BLaER1 (cell line): ENCODE results near the gene FGF12.

Experiments
- H3K27ac ChIP-seq: shearing (Covaris generic); formaldehyde crosslinking; 2 replicates; pipeline ENCODE4 v1.8.1; 2022
- H3K27me3 ChIP-seq: shearing (Covaris generic); formaldehyde crosslinking; 2 replicates; pipeline ENCODE4 v1.8.1; 2022
- H3K36me3 ChIP-seq: shearing (Covaris generic); formaldehyde crosslinking; 2 replicates; pipeline ENCODE4 v1.8.1; 2022
- H3K4me1 ChIP-seq: shearing (Covaris generic); formaldehyde crosslinking; 2 replicates; pipeline ENCODE4 v1.8.1; 2022
- H3K4me2 ChIP-seq: shearing (Covaris generic); formaldehyde crosslinking; 2 replicates; pipeline ENCODE4 v1.8.1; 2022
- H3K4me3 ChIP-seq: shearing (Covaris generic); formaldehyde crosslinking; 2 replicates; pipeline ENCODE4 v1.8.1; 2022
- H3K9ac ChIP-seq: shearing (Covaris generic); formaldehyde crosslinking; 2 replicates; pipeline ENCODE4 v1.8.1; 2022
- H3K9me3 ChIP-seq: shearing (Covaris generic); formaldehyde crosslinking; 2 replicates; pipeline ENCODE4 v1.8.1; 2022
- H4K20me1 ChIP-seq: shearing (Covaris generic); formaldehyde crosslinking; 2 replicates; pipeline ENCODE4 v1.8.1; 2022
- Cebpa-rat ChIP-seq: shearing (Covaris generic); IDR thresholded peaks from 2 replicates; pipeline ENCODE4 v1.8.1; 2022

Gene FGF12

GRCh38 chr3:192366916-192367315 is 360.4 kb downstream of the FGF12 start:
- H3K4me2 ChIP-seq, result no peak overlapping the region
- no peaks in the 10 kb centered on the region for H4K20me1 ChIP-seq
- H3K4me3 ChIP-seq, result no peak overlapping the region
- no peaks in the 10 kb centered on the region for H3K36me3 ChIP-seq
- no peaks in the 10 kb centered on the region for H3K27me3 ChIP-seq
- H3K27ac ChIP-seq, result no peak overlapping the region
- no peaks in the 10 kb centered on the region for H3K4me1 ChIP-seq
- no peaks in the 10 kb centered on the region for H3K9me3 ChIP-seq
- no peak overlapping the region for H3K9ac ChIP-seq
- no peak for TF ChIP-seq Cebpa-rat

DNA sequence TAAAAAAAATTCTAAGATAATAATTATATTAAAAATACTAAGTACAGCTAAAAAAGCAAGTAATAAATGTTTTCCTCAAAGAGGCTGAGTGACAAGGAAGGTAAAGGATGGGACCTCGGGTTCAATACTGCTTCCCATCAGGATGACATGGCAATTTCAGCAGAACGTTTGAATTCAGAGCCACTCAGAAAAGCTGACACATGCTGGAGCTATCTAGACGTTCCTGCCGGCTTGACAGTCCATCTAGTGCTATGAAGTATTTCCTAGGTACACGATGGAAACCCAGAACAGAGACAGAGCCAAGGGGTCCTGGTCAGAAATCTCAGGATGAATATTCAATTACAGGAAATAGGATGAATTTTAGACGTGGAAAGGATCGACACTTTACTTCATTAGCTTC is 361.8 kb downstream of the FGF12 start:
- Histone ChIP-seq H3K4me3 (no peak overlapping the region), H3K9ac (no peak overlapping the region), H3K4me2 (no peak overlapping the region), H4K20me1 (no peaks in the 10 kb centered on the region), H3K4me1 (no peaks in the 10 kb centered on the region), H3K36me3 (no peaks in the 10 kb centered on the region), H3K27me3 (no peaks in the 10 kb centered on the region), H3K27ac (no peak overlapping the region), H3K9me3 (no peaks in the 10 kb centered on the region)
- TF ChIP-seq Cebpa-rat, result no peak

DNA sequence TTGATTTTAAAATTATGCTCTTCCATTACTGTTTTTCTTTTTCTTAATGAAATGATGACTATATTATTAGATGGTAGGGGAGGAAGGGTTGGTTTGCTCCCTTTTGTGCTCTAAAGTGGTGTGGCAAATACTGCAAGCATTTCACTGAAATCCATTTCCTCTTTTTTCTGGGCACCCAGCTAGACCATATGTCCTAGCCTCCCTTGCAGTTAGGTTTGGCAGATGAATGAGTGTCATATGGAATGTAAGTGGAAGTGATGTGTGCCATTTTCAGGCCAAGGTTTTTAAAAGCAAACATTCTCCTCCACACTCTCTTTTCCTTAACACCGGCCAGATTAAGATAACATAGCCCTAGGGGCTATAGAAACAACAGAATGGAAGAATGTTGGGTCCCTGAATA is 363.0 kb downstream of the FGF12 start:
- Histone ChIP-seq H3K27me3 (no peaks in the 10 kb centered on the region), H3K4me3 (no peak overlapping the region), H3K27ac (no peak overlapping the region), H3K36me3 (no peaks in the 10 kb centered on the region), H3K9me3 (no peaks in the 10 kb centered on the region), H4K20me1 (no peaks in the 10 kb centered on the region), H3K4me2 (no peak overlapping the region), H3K4me1 (no peaks in the 10 kb centered on the region), H3K9ac (no peak overlapping the region)
- no peak for TF ChIP-seq Cebpa-rat

DNA sequence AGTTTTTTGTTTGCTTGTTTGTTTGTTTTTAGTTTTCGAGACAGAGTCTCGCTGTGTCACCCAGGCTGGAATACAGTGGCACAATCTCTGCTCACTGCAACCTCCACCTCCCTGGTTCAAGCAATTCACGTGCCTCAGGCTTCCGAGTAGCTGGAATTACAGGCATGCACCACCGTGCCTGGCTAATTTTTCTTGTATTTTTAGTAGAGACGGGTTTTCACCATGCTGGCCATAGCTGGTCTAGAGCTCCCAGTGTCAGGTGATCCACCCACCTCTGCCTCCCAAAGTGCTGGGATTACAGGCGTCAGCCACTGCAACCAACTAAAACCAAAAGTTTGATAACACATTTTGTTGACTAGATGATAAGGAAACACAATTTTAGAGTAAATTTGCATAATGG is 372.7 kb downstream of the FGF12 start:
- Histone ChIP-seq H3K9ac (no peak overlapping the region), H3K36me3 (no peaks in the 10 kb centered on the region), H3K9me3 (no peaks in the 10 kb centered on the region), H4K20me1 (no peaks in the 10 kb centered on the region), H3K4me1 (no peaks in the 10 kb centered on the region), H3K4me2 (no peak overlapping the region), H3K27me3 (no peaks in the 10 kb centered on the region), H3K4me3 (no peak overlapping the region), H3K27ac (no peak overlapping the region)
- TF ChIP-seq Cebpa-rat, result no peak

- no peak overlapping the region for H3K9ac ChIP-seq
- no peaks in the 10 kb centered on the region for H3K27me3 ChIP-seq
- TF ChIP-seq Cebpa-rat, result no peak
- H3K27ac ChIP-seq, result no peak overlapping the region
- no peaks in the 10 kb centered on the region for H4K20me1 ChIP-seq
- H3K36me3 ChIP-seq, result no peaks in the 10 kb centered on the region
- H3K4me3 ChIP-seq, result no peak overlapping the region
- H3K4me2 ChIP-seq, result no peak overlapping the region
- H3K9me3 ChIP-seq, result no peaks in the 10 kb centered on the region
- no peaks in the 10 kb centered on the region for H3K4me1 ChIP-seq
These were observed 375.2 kb downstream of the FGF12 start for GRCh38 chr3:192352142-192352541.

DNA sequence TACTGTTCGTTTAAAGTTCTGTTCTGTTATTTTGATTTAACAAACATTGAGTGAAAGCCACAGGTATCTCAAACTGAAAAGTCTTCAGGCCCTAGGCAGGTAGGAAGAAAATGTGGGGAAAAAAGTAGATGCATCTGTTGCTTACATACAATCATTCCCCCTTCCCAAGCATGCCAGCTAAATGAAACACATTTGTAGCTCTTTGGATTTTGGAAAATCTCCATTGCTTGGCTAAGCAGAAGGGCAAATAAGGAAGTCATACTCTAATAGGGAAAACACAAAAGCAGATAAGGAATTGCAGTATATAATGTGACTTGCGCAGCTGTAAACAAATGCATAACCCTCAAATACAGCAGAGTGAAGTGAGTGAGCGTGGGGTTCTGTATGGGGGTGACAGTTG is 375.9 kb downstream of the FGF12 start:
- Histone ChIP-seq H4K20me1 (no peaks in the 10 kb centered on the region), H3K27ac (no peak overlapping the region), H3K9ac (no peak overlapping the region), H3K4me3 (no peak overlapping the region), H3K27me3 (no peaks in the 10 kb centered on the region), H3K9me3 (no peaks in the 10 kb centered on the region), H3K4me1 (no peaks in the 10 kb centered on the region), H3K36me3 (no peaks in the 10 kb centered on the region), H3K4me2 (no peak overlapping the region)
- TF ChIP-seq Cebpa-rat, result no peak

DNA sequence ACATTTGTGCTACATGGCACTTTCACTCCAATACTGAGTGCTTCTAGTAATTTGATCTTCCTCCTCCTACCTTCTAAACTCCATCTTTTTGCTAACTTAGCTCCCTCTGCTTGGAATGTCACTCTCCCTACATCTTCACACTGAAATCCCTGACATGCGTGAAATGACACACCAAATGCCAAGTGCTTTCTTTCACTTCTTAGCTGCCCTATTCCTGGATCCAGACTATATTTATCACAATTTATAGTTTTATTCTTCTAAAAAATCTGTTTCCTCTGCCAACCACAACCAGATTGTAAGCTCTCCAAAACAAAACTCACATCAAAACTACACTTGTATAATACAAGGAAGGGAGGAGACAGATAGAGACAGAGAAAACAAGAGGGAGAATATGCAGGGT is 387.3 kb downstream of the FGF12 start:
- Histone ChIP-seq H3K4me3 (no peak overlapping the region), H3K27ac (no peak overlapping the region), H3K27me3 (no peaks in the 10 kb centered on the region), H3K4me1 (no peaks in the 10 kb centered on the region), H4K20me1 (no peaks in the 10 kb centered on the region), H3K9ac (no peak overlapping the region), H3K36me3 (no peaks in the 10 kb centered on the region), H3K9me3 (no peaks in the 10 kb centered on the region), H3K4me2 (no peak overlapping the region)
- no peak for TF ChIP-seq Cebpa-rat

- H3K4me3 ChIP-seq, result no peak overlapping the region
- no peaks in the 10 kb centered on the region for H3K4me1 ChIP-seq
- H3K9ac ChIP-seq, result no peak overlapping the region
These were observed 388.1 kb downstream of the FGF12 start for GRCh38 chr3:192339214-192339613.

GRCh38 chr3:192336286-192336685 is 391.1 kb downstream of the FGF12 start:
- H4K20me1 ChIP-seq, result no peaks in the 10 kb centered on the region
- no peaks in the 10 kb centered on the region for H3K27me3 ChIP-seq
- no peak overlapping the region for H3K4me2 ChIP-seq
- H3K36me3 ChIP-seq, result no peaks in the 10 kb centered on the region
- no peak overlapping the region for H3K27ac ChIP-seq
- TF ChIP-seq Cebpa-rat, result no peak
- H3K9ac ChIP-seq, result no peak overlapping the region
- no peaks in the 10 kb centered on the region for H3K4me1 ChIP-seq
- H3K4me3 ChIP-seq, result no peak overlapping the region
- H3K9me3 ChIP-seq, result no peaks in the 10 kb centered on the region

More at GRCh38 chr3:192339214-192339613, 388.1 kb downstream of the FGF12 start:
- no peaks in the 10 kb centered on the region for H4K20me1 ChIP-seq
- H3K4me2 ChIP-seq, result no peak overlapping the region
- no peak for TF ChIP-seq Cebpa-rat
- no peak overlapping the region for H3K27ac ChIP-seq
- no peaks in the 10 kb centered on the region for H3K27me3 ChIP-seq
- no peaks in the 10 kb centered on the region for H3K9me3 ChIP-seq
- no peaks in the 10 kb centered on the region for H3K36me3 ChIP-seq

DNA sequence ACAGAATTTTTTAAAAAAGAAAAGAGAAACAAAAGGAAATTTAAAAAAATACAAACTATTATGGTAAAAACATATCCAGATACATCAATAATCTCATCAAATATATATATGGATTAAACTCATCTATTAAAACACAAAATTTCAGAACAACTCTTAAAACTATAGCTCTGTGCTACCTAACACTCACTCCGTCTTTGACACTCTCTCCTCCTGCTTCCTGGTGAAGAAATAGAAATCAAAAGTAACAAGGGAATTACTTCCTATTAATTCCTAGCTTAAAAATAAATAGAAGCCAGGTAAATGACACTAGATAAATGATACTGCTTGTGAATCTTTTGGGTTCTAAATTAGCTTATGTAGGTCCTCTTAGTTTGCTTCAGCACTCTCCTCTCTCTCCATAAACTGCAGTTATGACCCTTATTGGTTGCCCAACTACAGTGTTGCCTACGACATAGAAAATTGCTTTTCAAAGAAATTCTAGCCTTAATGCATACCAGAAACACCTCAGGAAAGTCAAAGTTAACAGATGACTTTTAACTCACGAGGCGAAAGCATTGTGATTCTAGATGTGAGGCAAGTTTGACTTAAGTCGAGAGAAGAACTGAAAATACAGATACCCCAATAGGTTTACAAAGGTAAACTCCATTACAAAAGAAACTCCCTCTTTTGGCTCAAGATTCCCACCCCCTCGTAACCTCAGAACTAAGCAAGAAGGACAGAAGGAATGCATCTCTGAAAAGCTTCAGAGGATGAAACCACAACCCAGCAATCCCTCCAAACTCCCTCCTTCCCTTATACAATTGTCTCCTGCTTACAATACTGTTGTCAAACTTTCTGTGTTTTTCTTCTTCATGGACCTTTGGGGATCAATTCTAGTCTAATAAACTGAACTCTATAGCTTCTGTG is 394.7 kb downstream of the FGF12 start:
- no peak overlapping the region for H3K4me2 ChIP-seq

More for the DNA sequence above, 394.7 kb downstream of the FGF12 start:
- Histone ChIP-seq H3K4me3 (no peak overlapping the region), H3K4me1 (no peaks in the 10 kb centered on the region), H3K27me3 (no peaks in the 10 kb centered on the region), H3K36me3 (no peaks in the 10 kb centered on the region), H3K9me3 (no peaks in the 10 kb centered on the region), H3K27ac (no peak overlapping the region), H3K9ac (no peak overlapping the region), H4K20me1 (no peaks in the 10 kb centered on the region)
- TF ChIP-seq Cebpa-rat, result no peak
